Activated gamma-delta T cell treated with Interleukin-2 at 50 U/mL for 16 hours (primary cell): ENCODE measurements around the gene KATNB1.

Experiments
- DNase-seq: peaks from one replicate; pipeline ENCODE4 v3.0.0-alpha.2; 2020

The KATNB1 gene

DNA sequence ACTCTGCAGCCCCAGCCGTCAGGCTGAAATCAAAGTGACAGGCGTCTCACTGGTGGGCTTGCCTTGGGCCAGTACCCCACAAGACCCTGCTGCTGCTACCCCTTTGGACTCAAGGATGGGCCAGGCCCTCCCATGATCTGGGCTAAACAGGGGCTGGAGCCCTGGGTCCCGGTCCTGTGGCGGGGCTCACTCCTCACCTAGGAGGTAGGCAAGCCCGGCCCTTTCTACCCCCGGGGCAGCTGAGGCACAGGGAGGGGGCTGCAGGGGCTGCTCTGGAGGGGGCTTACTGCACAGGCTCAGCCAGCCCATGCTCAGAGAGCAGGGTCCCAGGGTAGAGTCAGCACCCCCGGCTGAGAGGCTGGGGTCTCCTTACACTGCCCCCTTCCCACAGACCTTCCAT lies 23.6 kb downstream of the KATNB1 start:
- DNase-seq: no peak

DNA sequence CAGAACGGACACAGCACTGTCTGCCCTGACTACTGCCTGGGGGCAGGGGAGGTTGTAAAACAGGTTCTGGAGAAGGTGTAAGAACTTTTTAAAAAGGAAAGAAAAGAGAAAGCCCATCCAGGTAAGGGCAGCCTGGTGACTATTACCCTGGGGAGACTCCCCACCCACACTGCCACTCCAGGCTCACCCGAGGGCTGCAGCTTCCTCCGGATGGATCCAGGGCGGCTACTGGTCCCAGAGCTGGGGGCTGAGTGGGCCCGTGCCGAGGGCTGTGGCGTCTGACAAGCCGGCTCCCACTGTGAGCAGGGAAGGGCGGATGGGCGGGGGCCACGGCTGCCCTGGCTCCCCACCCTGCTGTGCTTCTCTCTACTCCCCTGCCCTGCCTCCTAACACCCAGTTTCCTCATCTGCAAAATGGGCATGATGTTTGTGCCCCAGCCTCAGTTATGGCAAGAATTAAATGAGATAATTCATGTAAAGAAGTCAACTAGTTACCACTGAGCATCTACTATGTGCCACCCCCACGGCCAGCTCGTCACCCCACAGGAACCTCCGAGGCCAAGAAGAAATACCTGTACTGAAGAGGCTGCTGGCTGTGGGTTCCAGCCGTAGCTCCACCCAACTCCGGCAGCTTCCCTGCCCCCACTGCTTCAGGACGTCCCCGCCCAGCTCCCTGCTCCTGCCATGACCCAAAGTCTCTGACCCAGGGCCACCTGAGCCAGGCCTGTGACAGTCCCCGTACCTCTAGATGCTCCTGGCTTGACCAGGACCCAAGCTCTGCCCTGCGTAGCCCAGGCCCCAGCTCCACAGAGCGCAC lies 24.2 kb downstream of the KATNB1 start:
- DNase-seq: no peak

DNA sequence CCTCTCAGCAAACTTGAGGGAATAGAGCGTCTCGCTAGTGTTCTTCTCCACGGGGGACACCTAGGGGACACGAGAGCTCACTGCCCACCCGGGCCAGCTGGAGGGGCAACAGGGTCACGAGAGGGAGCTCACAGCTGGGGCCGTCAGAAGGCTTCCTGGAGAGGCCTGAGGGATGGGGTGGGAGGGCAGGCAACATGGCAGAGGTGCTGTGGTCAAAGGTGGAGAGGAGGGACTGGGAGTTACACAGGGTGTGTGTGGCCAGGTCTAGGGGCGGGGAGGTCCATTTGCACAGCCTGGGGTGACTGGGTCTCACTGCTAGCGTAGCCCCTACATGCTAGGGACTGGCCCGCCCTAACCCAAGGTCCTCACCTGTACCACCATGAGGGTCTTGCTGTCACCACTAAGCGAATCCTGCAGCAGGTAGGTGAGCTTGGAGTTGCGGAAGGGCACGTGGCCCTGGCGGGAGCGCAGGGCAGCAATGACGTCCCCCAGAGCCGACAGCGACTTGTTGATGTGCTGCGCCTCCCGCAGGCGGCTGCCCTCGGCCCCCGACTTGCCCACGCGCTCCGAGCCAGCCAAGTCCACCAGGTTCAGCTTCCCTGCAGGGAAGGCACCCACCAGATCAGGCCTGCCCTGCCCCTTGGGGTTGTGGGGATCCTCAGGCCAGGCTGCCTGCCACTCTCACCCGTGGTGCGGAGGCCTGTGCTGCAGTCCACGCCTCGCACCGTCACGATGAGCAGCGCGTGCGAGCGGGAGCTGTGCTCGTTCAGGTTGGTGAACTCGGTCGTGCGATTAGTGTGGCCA lies 25.0 kb downstream of the KATNB1 start:
- no peak for DNase-seq

DNA sequence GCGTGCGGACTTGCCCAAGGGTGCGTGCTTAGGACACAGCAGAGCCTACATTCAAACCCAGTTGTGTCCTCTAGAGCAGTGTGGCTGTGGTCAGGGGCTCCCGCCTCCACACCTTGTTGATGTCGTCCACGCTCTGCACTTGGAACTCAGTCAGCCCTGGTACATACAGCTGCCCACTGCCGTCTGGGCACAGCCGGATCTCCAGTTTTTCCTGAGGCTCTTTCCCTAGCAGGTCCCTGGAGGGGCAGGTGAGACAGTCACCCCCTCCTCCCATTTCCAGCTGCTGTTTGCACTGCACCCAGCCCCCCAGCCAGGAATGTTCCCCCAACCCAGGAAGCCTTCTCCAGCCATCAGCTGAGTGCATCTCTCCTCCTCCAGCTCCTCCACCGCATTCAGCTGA lies 25.7 kb downstream of the KATNB1 start:
- no peak for DNase-seq

DNA sequence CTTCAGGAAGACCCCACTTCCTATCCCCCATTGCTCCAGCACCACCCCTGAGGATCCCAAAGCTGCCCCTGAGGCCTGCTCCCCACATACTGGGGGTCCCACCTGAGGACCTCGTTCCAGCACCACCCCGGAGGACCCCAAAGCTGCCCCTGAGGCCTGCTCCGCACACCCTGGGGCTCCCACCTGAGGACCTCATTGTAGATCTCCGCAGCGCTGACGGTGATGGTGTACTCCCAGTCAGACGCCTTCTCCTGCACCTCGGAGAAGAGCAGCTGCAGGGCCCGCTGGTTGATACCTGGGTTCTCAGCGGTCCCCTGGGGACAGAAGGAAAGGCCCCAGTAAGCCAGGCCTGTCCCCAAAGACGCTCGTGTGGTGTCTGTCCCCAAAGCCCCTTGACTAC lies 26.4 kb downstream of the KATNB1 start:
- DNase-seq: no peak

DNA sequence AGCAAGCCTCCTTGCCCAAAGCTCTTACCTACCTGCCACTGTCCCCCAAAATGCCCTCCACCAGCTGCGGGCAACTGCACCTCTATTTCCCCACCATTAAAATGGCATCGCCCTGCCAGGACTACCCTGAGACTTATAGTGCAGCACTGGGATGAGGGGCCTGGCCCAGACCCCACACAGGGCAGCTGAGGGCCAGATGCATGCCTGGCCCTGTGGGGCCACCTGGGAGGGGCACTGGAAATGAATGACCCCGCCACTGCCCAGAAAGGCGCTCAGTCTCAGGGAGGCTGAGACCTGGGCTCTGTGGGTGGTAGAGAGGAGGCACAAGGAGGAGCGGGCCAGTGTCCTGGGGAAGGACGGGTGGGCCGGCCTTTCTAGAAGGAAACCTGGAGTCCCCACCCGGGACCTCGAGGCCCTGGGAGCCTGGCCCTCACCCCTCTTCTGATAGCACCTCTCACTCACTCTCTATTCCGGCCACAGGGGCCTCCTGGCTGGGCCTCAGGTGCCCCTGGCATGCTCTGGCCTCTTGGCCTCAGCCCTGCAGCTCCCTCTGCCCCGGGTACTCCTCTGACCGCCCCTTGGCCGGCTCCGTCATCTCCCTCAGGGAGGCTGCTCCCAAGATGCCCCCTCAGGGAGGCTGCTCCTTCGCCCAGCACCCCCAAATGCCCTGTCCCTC lies 26.9 kb downstream of the KATNB1 start:
- DNase-seq: no peak

DNA sequence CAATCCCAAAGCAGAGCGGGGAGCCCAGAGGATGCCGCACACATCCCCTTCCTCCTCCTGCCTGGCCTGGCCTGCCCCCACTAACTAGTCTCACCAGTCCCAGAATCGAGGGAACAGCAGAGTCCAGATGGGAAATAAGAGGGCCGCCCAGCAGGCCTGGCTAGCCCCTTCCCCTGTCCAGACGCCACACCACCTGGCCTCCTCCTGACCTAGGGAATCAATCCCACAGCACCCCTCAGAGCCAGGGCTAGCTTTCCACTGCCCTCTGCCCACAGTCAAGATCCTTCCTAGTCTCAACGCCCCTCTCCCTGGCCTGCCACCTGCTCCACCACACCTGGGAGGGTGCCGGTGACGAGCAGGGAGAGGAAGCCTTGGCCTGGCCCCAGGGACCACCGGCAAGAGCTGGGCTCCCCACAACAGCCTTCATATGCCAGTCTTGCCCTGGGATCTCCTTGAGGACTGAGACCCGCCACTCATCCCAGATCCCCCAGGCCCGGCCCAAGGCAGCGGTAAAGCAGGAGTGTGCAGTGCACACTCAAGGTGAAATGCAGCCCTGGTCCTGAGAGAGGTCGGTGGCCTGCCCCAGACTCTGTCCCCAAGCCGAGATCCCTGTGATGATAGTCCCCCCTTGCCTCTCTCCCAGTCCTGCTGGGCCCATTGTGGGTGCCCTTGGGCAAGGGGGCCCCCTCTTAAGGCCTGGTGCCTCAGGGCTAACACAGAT lies 27.9 kb downstream of the KATNB1 start:
- no peak for DNase-seq

DNA sequence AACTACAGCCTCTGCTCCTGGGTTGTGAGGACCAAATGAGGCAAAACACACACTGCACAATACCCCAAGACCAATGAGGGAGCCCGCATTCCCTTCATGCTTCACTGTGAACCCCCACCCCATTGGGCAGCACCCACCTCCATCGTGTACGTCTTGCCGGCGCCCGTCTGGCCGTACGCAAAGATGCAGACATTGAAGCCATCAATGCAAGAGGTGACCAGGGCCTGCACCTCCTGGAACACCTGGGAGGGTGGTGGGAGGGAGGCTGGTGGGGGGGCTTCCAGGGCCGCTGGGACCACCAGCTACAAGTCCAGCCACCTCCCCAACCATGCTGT lies 28.4 kb downstream of the KATNB1 start:
- no peak for DNase-seq

DNA sequence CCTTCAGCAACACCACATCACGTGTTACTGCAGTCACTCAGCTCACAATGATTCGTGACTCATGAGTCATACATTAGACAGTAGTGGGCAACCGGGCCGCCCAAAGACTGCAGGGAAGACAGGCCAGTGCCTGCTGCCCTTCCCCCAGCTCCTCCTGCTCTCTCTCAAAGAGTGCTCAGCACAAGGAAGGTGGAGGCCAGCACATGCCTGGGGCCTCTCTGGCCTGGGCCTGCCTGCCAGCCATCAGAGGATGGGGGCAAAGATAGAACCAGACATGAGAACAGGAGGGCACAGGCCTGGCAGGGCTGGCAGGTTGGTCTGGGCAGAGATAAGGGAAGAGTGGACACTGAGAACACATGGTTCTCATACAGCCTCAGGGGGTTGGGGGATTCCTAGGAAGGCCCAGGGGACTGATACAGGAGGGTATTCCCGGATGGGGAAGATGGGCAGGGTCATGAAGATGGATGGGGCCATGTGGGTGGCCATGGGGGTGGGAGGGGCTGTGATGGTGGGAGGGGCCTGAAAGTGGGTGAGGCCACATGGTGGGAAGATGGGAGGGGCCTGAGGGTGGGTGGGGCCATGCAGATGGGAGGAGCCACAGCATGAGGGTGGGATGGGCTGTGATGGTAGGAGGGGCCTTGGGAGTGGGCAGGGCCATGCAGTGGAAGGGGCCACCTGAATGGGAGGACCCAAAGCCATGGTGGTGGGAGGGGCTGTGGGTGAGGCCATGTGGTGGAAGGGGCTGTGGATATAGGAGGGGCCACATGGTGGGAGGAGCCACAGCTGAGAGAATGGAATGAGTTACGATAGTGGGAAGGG lies 29.0 kb downstream of the KATNB1 start:
- no peak for DNase-seq

DNA sequence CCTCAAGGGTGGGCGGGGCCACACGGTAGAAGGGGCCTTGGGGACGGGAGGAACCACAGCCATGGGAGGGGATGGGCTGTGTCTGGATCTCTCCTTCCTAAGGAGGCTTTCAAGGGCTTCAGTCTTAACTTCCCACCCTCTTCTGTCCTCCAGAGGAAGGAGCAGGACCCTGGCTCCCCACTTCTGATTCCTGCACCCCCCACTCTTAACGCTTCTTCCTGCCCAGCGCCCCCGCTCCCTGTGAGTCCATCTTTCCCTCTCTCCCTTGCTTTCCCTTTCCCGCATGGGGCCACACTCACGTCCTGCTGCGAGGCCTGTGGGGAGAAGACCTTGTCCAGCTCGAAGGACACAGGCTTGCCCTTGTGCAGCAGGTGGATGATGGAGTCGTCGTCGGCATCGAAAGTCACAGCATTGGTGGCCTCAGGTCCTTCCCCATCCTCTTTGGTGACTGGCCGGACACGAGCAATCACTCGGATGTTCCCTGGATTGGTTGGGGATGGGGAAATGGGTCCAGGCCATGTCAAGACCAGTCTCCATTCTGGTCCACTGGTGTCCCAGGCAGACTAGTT lies 29.7 kb downstream of the KATNB1 start:
- DNase-seq: no peak

DNA sequence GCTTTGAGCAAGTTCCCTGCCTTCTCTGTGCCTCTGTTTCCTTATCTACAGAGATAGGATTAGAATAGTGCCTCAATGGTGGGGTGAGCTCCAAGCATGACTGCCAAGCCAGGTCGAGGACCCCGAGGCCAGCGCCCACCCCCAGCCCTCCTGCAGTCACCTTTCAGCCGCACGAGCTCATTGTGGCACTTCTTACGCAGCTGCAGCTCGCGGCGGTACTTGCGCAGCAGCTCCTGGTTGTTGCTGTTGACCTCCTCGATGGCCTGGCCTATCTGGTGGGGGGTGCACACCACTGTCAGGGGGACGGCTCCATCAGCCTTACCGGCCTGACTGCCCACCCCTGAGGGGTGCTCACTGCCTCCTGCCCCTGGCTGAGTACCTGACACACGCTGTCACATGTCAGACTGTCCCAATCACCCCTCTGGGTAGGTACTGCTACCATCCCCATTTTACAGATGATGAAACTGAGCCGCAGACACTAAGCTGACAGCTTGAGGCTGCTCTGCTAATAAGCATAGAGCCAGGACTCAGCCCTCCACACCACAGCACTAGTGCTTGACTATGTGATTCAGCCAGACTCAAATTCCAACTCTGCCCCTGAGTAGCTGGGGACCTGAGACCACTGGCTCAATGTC lies 31.3 kb downstream of the KATNB1 start:
- DNase-seq: no peak

DNA sequence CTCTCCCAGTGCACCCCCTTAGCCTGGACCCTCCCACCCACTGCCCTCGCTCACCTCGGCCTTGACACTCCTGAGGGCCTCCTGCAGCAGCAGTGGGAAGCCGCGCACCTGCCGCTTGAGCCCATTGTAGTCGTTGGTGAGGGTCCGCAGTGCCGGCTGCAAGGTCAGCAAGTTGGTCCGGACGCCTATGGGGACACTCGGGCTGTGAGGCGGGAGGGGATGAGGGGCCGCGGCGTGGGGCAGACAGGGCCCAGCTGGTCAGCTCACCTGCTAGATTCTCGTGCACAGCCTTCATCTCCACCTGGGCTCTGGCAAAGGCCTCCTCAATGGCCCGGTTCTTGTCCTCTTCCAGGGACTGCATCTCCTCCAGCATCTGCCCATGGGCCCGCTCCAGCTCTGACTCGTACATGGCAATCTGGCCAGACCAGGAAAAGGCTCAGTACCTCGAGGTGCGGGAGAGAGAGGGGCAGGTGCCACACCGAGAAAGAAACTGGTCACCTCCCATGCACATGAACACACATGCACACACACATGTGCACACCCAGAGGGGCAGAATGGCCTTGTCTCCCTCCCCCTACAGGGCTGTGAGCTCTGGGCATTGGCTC lies 34.1 kb downstream of the KATNB1 start:
- no peak for DNase-seq

DNA sequence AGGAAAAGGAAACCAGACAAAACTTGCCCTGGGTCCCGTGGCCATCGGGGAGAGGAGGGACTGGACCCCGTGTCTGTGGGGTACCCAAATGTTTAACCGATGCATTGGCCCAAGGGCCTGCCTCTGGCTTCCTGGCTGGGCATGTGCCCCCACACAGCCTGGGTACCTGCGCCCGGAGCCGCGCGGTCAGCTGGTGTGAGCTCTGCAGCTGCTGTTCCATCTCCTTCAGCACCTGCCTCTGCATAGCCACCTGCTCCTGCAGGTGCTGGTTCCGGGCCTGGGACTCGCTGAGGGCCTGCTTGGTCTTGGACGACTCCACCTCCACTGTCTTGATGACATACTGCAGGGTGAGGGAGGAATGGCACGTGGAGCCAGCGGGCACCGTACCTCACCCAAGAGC lies 34.8 kb downstream of the KATNB1 start:
- DNase-seq: no peak

DNA sequence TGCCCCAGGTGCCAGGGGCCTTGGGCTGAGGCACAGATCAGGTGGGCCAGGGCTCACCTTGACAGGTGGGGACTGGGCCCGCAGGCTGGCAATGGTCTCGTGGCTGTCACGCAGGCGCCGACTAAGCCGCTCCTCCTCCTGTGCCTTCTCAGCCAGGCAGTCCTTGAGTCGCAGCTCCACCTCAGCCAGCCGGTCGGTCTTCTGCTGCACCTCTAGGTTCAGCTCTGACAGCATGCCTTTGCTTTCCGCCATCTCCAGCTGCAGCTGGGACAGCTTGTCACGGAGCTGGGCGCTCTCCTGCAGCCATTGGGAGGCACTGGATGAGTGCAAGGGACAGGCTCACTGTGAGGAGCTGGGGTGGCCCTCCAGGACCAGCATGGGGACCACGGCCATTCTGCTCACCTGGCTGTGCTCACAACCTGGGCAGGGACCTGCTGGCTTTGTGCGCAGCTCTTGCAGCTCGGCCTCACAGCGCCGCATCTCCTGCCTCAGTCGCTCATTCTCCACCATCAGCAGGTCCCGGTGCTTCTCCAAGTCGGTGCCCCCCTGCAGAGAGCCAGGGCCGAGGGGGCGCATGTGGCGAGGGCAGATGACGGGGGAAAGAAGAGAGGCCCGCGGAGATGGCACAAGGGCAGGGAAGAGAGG lies 35.7 kb downstream of the KATNB1 start:
- no peak for DNase-seq

DNA sequence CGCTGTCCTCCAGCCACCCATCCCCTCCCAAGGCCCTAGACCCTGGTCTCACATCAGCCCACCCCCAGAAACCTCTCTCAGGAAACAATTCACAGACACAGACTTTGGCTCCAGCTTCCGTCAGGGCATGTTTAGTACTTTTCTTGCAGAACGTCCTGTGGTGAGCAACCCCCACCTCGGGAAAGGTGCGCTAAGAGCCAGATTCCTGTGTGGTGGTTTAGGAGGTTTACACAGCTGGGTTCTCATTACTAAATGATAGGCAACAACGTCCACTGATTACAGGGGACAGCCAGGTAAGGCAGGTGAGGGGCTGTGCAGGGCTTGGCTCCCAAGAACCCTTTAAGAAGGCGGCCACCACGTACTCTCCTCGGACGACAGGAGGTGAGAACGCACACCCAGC lies 37.4 kb downstream of the KATNB1 start:
- no peak for DNase-seq

DNA sequence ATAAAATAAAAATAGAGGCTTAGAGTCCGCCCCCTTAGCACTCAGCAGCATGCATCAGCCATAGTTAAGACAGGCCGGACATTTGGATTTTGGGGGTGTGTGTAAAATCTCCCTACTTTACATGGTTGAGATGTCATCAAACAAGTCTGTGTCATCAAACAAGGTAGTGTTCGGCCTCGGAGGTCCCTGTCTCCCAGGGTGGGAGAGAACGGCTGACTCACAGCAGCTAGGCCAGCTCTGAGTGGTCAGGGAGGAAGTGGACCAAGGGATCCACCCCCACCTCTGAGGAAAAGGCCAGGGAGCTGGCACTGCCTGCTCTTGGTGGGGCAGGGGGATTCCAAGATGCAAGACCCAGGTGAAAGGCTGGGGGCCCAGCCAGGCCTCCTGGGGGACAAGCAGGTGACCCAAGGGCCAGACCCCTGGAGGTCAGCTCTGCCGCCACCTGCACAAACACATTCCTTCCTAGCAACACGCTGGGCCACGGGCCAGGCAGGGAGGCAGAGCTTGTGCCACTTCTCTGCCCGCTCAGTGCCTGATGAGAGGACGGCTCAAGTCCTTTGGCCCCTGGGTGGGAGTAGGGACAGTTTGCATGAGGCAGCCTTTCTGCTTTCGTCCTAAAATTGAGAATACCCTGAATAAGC lies 38.2 kb downstream of the KATNB1 start:
- no peak for DNase-seq

DNA sequence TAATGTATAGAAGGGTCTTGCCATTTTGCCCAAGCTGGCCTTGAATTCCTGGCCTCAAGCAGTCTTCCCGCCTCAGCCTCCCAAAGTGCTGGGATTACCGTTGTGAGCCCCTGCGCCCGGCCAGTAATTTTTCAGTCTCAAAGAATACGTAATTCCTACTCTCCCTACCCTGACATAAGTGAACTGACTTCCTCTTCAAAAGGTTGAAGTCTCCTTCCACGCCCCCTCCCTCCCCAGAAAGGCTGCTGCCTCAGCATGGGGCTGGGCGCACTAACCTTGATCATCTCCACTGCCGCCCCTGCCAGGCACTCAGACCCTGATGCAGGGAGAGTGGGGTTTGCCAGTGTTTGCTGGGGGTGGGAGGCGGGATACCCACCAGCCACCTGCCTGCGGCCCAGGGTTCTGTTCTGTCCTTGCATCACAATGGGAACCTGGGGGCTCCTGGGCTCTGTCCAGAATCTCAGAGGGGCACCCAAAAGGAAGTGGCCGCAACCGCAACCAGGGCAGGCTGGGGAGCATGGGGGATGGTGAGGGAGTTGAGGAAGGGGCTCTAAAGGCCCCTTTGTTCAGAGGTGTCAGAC lies 39.2 kb downstream of the KATNB1 start:
- DNase-seq: no peak

DNA sequence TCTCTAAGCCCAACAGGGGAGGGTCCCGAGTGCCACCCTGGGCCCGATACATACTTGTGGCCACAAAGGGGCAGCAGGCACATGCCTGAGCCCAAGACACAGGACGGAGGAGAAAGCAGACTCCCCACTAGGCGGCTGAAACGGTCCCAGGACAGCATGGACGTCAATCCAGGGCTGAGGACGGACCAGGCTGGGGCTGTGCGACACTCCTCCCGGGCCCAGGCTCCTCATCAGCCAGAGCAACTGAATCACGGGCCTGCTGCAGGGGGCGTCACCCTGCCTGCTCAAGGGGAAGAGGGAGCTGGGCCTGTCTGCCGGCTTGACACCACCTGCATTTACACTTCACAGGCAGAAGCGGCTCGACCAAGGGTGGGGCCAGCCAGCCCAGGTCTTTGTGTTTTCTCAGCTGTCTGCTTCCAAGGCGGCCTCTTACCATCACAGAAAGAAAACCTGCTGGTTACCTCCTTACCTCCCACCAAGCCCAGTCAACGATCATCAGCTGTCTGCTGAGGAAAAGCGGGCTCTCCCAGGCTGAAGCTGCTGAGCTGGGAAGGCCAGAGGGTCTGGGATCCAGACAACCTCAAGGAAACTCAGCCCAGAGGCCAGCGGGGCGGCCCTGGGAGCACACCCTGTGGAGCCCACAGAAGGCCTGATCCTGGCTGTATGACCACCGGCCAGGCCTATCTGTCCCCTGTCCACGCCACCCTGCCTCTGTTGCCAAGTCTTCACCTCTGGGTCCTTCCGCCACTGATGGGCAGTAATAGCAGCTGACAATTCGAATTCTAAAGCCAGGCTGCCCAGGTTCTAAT lies 40.3 kb downstream of the KATNB1 start:
- no peak for DNase-seq

DNA sequence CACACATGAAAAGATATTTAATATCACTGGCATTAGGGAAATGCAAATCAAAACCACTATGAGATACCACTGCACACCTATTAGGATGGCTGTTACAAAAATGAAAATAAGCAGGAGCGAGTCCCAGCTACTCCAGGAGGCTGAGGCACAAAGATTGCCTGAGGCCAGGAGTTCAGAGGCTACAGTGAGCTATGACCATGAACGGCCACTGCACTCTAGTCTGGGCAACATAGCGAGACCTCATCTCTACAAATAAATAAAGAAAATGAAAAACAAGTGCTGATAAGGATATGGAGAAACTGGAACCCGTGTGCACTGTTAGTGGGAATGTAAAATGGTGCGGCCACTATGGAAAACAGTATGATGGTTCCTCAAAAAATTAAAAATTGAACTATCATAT lies 43.1 kb downstream of the KATNB1 start:
- DNase-seq: no peak
